ENCODE measurements around the gene POTEB. TPM values are rescaled to one million over a fixed set of nuclear protein-coding genes. Genes with fewer than 3 reads are reported as not detected.
"Not testable (repeated sequence)": the region's sequence is repeated elsewhere in the genome, so short reads cannot be mapped to it uniquely, and the experiment has no call there.

POTEB gene
- total RNA-seq (not detected), polyA plus RNA-seq (not detected)
- long read RNA-seq, donor 1, result 0 reads
- long read RNA-seq, donor 2, result 0 reads
- long read RNA-seq, donor 3, result 0 reads

DNA sequence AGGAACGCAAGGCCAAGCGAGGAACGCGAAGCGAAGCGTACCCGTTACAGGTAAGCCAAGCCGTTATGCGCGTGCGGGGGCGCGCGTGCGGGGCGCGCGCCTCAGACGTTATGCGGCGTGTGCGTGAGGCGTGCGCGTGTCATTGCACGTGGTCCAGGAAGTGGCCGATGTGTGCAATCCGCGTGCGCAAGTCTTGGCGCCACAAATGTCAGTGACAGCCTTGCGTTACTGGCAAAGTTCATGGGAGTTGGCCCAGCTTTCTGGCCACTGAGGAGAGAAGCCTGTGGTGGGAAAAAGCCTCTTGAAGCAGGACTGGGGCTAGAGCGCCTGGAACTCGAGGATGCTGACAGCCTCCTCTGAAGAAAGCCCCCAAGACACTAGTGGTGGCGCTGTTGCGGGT is at the start of gene POTEB:
TSS of gene POTEB (minus strand) at position 101 of the 400 bp plus-strand sequence. CDS start 489 bp downstream, outside the sequence.
- H3K27me3 ChIP-seq; H3K36me3 ChIP-seq; H3K4me1 ChIP-seq; H3K4me3 ChIP-seq; intact Hi-C loops (cut with DNase I); ATAC-seq; DNase-seq; H3K9me3 ChIP-seq; H3K27ac ChIP-seq: not testable (repeated sequence)
- WGBS, 2 donors, result no CpG with 5 or more reads among the region's 36 CpGs

DNA sequence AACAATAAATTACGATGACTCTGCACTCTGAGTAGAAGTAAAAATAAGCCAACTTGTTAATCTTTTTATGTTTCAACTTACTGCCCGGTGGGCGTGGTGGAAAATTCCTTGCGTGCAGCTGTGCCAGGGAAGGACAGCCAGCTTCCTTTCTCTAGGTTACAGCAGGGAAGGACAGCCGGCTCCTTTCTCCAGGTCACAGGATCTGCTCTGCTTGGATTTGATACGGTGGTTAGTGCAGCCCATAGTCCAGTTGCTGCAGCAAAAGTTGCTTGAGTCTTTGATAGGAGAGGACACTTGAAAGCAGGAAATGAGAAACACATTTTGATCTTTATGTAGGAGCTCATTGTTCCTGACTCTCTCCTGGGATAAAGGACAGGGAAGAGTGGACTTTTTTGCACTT is 13.4 kb upstream of the POTEB start:
- ATAC-seq, result peak in 2 of 8 donors; percentile 27 to 56

DNA sequence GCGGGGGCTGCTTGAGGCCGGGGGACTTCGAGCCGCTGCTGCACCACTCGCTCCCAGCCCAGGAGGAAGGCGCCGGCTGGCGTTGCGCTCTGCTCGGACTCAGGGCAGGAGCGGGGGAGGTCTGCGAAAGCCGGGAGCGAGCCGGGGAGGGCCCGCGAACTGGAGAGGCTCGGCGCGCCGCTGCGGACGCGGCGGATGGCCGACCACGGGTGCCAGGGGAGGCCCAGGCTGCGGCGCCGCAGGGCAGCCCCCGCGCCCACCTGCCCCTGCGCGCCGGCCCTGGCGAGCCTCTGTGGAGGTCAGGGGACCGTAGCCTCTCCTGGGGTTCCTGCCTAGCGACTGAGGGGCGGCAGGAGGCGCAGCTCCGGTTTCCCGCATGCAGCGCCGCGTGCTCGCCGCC is 12.0 kb upstream of the POTEB start:
- intact Hi-C loops (cut with DNase I); H3K36me3 ChIP-seq; H3K4me1 ChIP-seq; H3K27ac ChIP-seq; H3K27me3 ChIP-seq; H3K4me3 ChIP-seq; DNase-seq; H3K9me3 ChIP-seq: not testable (repeated sequence)
- 16 to 64% methylated on average over 13 to 14 of the region's 47 CpGs for WGBS, 2 donors
- ATAC-seq, result peak in 1 of 8 donors; percentile 56

More for the DNA sequence above, 13.4 kb upstream of the POTEB start:
- DNase-seq; H3K4me1 ChIP-seq; intact Hi-C loops (cut with DNase I); H3K36me3 ChIP-seq; H3K4me3 ChIP-seq; H3K9me3 ChIP-seq; H3K27ac ChIP-seq; H3K27me3 ChIP-seq: not testable (repeated sequence)
- whole genome bisulfite sequencing, 2 donors, result 83% methylated on average over 1 of the region's 6 CpGs; no CpG with 5 or more reads in 1 of the 2 donors

DNA sequence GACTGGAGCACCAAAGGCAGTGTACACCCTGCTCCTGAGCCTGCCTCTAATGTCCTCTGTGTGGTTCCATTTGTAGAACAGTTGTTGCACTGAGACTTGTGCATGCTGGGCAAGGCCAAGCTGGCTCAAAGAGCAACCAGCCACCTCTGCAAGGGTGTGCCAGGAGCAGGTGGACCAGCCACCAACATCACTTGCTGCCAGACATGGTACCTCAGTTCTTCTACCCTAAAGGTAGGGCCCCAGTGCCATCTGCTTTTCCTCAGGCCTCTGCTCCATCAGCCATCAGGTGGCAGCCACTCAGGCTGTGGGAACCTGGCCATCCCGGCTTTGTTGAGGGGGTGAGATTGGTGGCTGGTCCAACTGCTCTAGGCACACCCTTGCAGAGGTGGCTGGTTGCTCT is 38.7 kb downstream of the POTEB start:
- H3K4me3 ChIP-seq; H3K9me3 ChIP-seq; H3K36me3 ChIP-seq; H3K27me3 ChIP-seq; H3K4me1 ChIP-seq; ATAC-seq; intact Hi-C loops (cut with DNase I); H3K27ac ChIP-seq: not testable (repeated sequence)
- no CpG with 5 or more reads among the region's 1 CpG for WGBS, 2 donors
- peak in 1 of 2 donors; percentile 0 for DNase-seq

Small RNA genes lying within 50 kb of the gene (microRNA-seq; reads per million reads assigned to microRNA genes)
- 0 reads per million in 2 donors for gene MIR3118-4

Other genes with a start within 250 kb of the POTEB start
- gene OR4M2, start 202.8 kb upstream of the POTEB start, total RNA-seq, result not detected
- gene OR4M2, start 202.8 kb upstream of the POTEB start, polyA plus RNA-seq, result not detected